Measurements from ENCODE around the gene ZBTB20. TPM values are rescaled to one million over a fixed set of nuclear protein-coding genes. Genes with fewer than 3 reads are reported as not detected.

Gene ZBTB20
- total and polyA plus RNA-seq, 10 of the 15 experiments (the other 5 are each of a cell fraction or from before 2014, with no cell fraction given): 0.20 to 5.5 (median 2.2) TPM

GRCh38 chr3:114484919-114485318 is 662.2 kb downstream of the ZBTB20 start (continued):
- no peak for TF ChIP-seq PRDM15 (CRISPR knock-in tag; IDR thresholded peaks at IDR 0.05)
- no peak for TF ChIP-seq PAX5 (IDR thresholded peaks at IDR 0.05; ENCODE audit: borderline replicate concordance, low read depth, low read length)
- no peak for TF ChIP-seq ELK1 (IDR thresholded peaks at IDR 0.05; ENCODE audit: low read depth, low read length)
- no peak for TF ChIP-seq CTCF (IDR thresholded peaks at IDR 0.05 in 2 of 3, conservative IDR thresholded peaks at IDR 0.05 in 1 of 3; ENCODE audit: control insufficient read depth in 2 of 3, extremely low read depth in 1 of 3, insufficient read depth in 1 of 3, low read depth in 3 of 3, low read length in 3 of 3)
- TF ChIP-seq RAD21 (IDR thresholded peaks at IDR 0.05; ENCODE audit: insufficient read depth, low read depth, low read length): no peak
- TF ChIP-seq RBBP5 (conservative IDR thresholded peaks at IDR 0.05): no peak
